NCI-H345 treated with DMSO at 0.1 percent for 48 hours (cell line): ENCODE measurements around the gene GORASP2.

Experiments
- DNase-seq: peaks from one replicate; lab custom pipeline; 2025; ENCODE audit not compliant: unreplicated experiment; lab: John Stamatoyannopoulos, UW

GORASP2 gene

DNA sequence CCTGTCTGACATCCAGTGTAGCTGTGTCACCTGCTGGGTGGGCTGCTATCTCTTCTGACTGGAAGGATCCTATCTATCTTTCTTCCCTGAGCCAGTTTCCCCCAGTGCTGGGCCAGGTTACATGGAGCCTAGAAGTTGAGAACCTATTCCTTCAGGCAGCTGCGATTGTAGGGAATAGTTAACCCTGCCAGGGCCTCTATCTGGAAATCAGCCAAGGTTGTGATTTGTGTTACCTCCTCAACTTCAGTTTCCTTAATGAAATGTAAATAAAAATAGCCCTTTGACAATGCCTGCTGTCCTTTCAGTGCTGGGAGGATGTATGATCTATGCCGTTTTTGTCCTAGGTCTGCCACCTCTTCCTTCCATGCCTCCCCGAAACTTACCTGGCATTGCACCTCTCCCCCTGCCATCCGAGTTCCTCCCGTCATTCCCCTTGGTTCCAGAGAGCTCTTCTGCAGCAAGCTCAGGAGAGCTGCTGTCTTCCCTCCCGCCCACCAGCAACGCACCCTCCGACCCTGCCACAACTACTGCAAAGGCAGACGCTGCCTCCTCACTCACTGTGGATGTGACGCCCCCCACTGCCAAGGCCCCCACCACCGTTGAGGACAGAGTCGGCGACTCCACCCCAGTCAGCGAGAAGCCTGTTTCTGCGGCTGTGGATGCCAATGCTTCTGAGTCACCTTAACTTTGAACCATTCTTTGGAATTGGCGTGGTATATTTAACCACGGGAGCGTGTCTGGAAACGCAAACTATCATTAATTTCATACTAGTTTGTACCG is 36.6 kb downstream of the GORASP2 start:
- DNase-seq: no peak

DNA sequence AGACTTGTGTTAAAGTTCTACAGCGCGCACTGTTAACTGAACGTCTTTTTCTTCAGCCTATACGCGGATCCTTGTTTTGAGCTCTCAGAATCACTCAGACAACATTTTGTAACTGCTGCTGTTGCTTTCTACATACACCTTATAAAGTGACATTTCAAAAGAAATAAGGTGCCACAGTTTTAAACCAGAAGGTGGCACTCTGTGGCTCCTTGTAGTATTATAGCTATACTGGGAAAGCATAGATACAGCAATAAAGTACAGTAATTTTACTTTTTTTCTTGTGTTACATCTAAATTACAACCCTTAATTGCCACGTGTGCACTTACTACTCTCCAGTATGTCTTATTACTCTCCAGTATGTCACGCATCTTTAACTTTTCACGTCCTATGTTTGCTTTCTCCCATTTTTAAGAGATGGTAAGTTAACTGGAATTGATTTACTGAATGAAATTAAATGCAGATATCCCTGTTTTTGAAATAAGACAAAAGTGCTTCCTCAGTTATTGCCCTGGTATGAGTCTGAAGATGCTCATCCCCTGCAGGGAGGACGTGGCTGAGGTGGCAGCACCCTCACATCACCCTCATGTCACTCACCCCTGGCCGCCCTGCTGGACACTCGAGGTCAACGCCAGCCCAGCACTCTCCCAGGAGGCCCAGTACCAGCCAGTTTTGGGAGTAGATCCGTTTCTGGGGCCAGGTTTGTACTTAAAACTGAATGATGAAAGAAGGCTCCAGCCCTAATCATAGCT is 37.8 kb downstream of the GORASP2 start:
- DNase-seq: no peak

DNA sequence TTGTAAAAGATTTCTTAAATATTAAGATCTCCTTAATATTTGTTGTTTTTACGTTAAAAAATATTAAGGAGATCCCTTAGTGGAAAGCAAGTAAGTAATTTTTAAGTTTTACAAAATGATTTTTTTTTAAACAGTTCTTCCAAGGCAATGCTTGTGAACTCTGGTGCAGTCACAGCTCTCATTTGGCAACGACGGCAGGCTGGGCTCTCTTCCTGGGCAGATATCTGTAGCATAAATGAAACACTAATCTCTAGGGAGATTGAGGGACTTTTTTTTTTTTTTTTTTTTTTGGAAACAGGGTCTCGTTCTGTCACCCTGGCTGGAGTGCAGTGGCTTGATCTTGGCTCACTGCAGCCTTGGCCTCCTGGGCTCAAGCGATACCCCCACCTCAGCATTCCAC is 38.5 kb downstream of the GORASP2 start:
- no peak for DNase-seq

DNA sequence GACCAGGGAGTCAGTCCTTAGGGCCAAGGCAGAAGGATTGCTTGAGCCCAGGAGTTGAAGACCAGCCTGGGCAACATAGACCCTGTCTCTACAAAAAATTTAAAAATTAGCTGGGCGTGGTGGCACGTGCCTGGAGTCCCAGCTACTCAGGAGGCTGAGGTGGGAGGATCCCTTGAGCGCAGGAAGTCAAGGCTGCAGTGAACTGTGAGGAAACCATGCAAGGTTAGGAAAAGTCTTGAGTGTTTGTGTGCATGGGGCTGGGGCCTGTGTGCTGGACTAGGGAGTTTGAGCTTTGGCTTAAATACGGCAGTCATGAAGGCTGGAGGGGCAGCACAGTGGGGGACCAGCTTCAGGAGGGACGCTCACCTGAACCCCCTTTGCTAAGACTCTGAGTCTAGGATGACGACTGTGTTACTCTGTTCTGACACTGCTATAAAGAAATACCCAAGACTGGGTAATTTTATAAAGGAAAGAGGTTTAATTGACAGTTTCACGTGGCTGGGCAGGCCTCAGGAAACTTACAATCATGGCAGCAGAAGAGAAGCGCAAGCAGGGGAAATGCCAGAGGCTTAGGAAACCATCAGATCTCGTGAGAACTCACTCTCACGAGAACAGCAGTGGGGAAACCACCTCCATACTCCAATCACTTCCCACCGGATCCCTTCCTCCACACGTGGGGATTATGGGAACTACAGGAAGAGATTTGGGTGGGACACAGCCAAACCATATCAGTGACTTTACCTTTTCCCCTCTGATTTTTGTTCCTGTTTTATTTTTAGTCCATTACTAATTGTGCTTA is 39.4 kb downstream of the GORASP2 start:
- no peak for DNase-seq

DNA sequence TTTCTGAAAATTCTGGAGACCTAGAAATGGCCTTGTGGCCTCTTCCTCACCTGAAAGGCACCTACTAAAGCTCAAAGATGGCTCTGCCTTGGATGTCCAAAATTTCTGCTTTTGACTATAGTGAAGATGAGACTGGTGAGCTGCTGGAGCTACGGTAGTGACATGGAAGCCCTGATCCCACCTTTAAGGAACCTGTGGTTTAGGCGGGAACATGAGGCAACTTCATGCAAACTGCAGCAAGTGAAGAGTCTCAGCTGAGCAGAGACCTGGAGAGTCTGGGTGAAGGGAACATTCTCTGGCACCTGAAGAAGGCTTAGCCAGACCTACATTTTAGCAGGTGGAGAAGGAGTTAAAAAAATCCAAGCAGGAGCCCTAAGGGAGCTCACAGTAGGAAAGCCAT is 40.0 kb downstream of the GORASP2 start:
- DNase-seq: no peak

DNA sequence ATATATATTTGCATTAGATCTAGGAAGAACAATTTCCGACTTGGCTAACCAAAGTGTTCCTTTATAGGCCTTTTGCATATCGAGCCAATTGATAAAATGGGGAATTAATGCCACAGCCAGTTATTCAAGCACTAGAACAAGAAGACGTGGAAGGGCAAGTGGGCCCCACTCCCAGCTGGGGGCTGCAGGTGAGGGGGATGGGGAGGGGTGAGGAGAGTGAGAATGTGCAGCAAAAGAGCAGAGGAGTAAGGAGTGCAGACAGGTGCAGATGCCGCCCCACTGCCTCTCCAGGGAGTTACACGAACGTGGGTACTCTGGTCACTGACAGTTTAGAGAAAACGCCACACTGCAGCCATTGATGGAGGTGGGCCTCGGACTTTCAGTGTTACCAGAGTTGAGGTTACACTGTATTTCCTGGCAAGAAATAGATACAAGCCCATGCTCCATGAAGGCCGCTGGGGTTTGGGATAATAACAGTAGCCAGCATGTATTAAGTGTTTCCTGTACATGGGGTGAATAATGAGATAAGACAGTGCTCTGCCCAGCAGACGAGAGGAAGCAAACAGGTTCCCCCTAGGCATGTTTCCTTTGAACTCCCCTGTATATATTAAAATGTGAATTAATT is 40.9 kb downstream of the GORASP2 start:
- no peak for DNase-seq

DNA sequence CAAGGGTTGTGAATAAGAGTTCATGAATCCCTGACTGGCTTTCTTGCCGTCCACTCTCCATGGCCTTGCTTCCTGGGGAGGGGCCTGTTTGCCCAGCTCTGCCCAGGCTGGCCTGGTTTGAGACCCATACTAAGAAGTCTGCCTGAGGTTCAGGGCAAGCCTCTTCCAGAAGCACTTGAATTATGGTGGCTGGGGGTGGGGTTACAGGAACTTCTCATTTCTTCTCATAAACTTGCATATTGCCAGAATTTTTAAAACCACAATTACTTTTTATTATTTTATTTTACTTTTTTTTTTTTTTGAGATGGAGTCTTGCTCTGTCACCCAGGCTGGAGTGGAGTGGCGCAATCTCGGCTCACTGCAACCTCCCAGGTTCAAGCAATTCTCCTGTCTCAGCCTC is 42.0 kb downstream of the GORASP2 start:
- no peak for DNase-seq

DNA sequence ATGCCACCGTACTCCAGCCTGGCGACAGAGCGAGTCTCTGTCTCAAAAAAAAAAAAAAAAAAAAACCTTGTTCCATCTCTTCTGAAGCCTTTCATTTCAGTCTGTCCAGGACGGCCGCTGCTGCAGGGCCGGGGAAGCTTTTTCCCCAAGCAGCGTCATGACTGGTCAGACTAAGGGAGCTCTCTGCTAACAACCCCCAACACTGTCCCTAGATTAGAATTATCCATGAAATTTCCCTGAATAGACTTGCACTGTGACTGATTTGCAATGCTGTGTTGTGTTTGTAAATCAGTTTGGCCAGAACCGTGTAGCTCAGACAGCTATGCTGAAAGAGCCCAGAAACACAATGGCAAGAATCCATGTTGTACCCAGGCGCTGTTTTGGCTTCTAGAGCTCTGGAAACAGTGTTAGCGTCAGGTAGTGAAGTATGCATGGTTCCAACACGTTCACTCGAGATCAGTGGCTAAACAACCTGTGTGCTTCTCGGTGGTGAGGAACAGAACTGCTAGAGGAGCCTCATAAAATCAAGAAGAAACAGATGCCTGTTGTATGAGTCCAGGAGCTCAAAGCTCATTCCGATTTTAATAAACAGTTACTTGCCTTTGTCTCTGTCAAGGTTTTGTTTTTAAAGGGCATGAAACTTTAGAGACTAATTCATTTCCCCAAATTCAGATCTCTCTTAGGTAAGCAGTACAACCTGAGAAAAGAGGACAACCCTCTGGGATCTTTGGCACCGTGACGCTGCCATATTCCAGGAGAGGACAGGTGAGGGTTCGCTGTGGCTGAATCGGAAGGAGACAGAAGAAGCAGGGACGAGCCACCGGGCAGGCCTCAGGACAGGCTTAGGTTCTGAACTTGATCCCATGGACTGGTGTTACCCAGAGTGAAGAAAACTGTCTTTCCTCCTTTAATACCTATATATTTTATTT is 43.5 kb downstream of the GORASP2 start:
- no peak for DNase-seq

DNA sequence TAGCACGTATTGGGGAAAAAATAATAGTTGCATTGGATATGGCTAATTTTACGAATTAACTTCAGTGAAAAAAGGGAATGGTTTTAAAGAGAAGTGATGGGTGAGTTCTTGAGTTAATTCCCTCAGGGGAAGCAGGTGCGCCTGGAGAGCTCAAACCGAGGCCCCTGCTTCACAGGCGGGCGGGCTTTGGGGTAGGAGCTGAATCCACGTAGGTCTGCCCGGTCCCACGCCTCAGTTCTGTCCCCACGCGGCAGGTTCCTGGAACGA is 44.1 kb downstream of the GORASP2 start:
- DNase-seq: no peak

DNA sequence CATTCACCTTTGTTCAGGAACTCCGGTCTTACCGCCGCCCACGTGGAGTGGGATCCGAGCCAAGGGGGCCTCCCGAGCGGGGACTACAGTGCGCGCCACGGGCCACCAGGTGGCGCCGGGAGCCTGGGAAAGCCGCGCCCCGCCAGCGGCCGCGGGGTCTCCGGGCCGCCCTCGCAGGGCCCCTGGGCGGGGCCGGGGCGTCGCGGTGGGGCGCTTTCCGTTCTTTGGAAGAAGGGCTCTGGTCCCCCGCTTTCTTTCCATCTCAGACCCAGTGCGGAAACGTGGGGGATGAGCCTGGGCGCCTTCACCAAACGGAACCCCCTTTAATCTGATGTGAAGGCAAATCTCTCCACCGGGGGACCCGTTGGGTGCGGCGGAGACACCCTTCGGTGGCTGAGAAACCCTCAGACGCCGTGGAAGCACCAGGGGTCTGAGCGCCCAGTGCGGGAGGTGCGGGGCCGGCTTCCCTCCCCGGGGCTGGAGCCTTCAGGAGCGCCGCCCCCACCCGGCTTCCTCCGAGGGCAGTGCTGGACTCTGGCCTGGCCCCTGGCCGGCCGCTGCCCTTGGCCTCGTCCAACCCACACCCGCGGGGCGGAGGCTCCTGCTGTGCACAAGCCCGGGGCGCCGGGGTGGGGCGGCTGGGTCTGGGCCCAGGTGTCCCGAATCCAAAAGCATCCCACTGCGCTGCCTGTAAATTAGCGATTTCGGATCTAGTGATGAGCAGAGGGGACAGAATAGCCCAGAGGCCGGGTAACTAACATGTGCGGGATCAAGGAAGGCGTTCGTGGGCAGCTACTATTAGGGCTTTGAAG is 44.6 kb downstream of the GORASP2 start:
- peak; percentile 84 for DNase-seq

DNA sequence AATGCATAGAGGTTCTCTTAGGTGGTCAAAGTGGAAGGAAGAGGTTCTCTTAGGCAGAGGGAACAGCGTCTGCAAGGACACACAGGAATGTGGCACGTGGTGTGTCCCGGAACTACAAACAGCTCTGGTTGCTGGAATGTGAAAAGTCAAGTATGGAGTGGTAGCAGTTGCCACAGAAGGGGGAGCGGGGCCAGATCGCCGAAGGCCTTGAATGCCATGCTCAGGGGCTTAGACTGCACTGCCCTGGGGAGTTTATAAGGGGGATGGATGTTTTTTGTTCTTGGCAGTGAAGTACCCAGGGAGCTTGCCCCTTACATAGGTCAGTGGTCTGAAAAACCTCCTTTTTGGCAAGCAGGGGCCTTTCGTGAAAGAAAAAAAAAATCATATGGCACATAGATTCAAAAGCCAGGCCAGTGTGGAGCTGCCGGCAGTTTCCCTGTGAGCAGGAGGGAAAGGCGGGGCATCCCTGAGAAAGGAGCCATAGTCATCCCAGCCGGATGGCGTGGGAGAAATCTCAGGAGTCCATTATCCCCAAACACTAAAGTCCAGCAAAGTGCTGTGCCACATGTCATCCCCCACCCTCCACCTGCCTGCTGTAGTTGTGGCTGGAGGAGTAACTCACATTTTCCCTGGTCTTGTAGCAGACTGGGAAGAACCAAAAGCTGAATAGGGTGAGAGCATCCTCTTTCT is 45.4 kb downstream of the GORASP2 start:
- DNase-seq: no peak

DNA sequence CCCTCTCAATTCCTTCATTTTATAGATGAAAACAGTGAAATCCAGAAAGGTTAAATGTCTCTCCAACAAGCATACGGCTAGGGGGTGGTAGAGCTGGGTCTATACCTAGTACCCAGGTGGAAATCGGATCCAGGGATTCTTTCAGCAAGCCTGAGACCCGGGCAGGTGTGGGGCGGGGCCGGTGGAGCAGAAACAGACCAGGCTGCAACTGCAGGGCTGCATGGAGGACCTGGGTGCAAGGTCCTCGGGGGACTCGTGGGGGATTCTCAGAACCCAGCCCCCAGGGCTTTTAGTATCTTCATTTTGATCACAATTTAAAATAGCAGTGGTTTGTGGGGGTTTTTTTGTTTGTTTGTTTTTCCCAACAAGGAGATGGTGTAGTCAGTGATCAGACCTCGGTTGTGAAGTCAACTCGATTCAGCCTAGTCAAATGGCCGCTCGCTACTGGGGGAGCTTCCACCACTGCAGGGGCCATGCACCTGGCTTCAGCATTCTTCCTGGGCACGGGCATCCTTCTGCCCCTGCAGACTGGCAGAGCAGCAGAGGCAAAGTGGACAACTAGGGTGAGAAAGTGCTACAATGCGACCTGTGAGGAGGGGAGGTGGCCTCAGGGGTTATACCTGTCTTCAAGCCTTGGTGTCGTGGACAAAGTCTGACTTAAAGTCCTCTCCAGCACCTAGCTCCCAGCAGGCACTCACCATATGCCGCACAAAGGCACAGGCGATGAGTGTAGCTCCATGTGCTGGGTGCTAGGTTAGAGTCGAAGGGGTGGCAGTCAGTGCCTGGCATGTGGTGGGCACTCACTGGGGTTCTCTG is 46.3 kb downstream of the GORASP2 start:
- DNase-seq: no peak

DNA sequence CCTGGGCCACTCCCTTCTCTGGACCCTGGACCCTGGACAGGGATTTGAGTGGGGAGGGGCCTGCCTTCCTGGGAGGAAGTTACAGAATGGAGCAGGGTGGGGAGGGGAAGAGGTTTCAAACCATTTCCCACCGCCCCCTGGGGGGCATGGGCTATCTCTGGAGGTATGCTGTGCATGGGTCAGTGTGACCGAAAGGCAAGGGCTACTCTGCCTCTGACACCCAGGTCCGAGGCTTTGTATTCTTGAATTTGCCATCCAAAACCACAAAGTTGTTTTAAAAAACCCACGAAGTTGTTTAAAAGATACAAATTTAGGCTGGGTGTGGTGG is 46.9 kb downstream of the GORASP2 start:
- DNase-seq: no peak

DNA sequence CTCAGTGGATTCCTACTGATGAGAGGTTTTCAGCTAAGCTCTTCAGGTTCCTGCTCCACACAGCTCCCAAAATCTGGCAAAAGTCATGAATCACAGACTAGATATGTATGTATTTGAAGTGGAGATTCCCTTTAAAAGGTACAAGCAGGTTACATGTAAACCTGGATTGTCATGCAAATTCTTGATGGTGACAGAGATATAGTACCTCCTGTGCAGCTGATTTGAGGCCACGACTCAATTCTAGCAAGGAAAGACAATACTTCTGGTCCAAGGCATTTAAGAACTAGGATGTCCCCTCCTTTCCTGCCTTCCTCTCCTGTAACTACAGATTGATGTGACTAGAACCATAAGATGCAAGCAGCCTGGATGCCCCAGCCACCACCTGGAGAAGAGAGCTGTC is 55.0 kb downstream of the GORASP2 start:
- DNase-seq: no peak

DNA sequence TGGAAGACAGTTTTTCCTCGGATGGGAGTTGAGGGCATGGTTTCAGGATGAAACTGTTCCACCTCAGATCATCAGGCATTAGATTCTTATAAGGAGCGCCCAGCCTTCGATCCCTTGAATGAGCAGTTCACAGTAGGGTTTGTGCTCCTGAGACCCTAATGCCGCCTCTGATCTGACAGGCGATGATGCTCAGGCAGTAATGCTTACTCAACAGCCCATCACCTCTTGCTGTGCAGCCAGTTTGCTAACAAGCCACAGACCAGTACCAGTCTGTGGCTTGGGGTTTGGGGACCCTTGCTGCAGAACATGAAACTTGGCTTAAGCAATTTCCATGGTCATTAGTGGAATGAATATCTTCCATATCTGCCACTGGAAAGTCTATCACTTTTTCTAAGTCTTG is 56.4 kb downstream of the GORASP2 start:
- DNase-seq: no peak

DNA sequence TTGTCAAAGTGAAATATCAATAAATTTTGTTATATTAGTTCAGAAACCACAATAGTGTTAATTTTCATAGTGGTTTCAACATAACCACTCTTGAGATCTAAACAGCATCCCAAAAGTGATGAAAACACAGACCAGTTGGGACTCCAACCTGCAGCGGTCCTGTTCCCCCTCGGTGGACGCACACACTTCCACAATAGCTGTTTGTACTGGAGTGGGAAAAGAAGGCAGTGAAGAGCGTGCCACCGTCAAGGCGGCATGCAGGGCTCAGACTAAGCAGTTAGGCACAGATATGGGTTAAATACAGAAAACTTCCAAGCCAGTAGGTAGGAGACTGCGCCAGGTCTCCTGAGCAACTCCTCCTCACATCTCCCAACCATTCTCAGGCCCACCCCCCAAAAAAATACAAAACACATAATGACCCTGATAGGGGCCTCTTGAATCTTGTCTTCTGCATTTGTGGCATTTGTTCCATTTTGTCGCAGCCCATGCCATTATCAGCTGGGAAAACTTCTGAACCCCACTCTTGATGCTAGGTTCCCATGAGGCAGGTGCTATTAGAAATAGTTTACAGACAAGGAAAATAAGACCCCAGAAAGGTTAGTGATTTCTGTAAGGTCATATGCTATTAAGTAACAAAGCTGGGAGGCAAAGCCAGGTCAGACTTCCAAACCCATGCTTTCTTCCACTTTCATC is 57.7 kb downstream of the GORASP2 start:
- DNase-seq: no peak

DNA sequence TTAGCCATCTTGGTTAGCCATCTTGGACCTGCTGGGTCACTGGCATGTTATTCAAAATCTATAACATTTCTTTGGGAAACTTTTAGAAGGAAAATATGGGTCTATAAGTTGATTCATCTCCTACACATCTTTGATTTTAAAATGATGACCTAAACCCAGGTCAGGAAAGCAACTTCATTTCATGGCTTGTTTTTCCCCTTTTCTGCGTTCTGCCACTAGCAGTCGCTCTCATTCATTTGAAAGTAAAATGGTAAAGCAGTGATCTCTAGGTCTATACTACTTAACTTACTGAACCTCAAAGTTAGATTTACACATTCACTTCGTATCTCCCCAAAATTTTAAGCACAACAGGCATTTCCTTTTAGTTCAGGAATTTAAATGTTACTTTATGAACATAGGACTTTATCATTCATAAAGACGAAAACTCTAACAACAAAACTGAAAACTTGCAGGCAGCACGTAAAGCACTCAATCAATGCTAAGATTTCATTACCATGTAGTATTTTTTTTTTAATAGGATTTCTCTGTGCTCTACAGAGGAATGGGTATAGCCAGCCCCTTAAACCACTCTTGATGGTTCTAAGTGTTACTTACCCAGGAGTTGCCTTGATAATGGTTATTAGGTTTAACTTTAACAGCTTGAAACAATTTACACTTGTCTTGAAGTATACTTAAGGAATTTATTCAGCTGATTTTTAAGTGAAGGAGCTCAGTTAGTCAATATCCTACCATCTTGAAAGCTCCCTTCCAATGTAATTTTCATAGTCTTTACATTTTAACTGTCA is 62.5 kb downstream of the GORASP2 start:
- no peak for DNase-seq
